Mucosa of descending colon (tissue), 3 donors: Measurements from ENCODE around the gene ENDOU. TPM values are rescaled to one million over a fixed set of nuclear protein-coding genes. Genes with fewer than 3 reads are reported as not detected.

Source experiments
- ATAC-seq: fragments of 200-7000 bp; cut with Tn5 transposase; one replicate; pipeline ENCODE4 v1.9.1; 2020; ENCODE audit warnings: mild to moderate bottlenecking, moderate library complexity
- DNase-seq, 3 donors: peaks; one replicate each; pipeline ENCODE4 v3.0.0-alpha.2; 2020
- H3K36me3 ChIP-seq: fragments of 200-600 bp; one replicate; pipeline ENCODE4 v1.8.0; 2021; ENCODE audit warnings: low read depth, mild to moderate bottlenecking
- H3K4me1 ChIP-seq: fragments of 200-600 bp; one replicate; pipeline ENCODE4 v1.8.0; 2021; ENCODE audit warnings: low read depth, mild to moderate bottlenecking
- H3K4me3 ChIP-seq: fragments of 200-600 bp; one replicate; pipeline ENCODE4 v1.8.0; 2021; ENCODE audit warnings: mild to moderate bottlenecking
- H3K9me3 ChIP-seq: fragments of 200-600 bp; one replicate; pipeline ENCODE4 v1.8.0; 2021; ENCODE audit warnings: mild to moderate bottlenecking
- intact Hi-C, 2 donors: fragments of 100-400 bp; cut with DNase I in 1 of 2; cut with micrococcal nuclease in 1 of 2; formaldehyde crosslinking; loops; one replicate each; pipeline versions ENCODE4 v1.11.0 to v1.11.1; 2022; cut with DNase I, micrococcal nuclease
- total RNA-seq, 3 donors: library from RNA; stranded (reverse); fragmentation: NEBNext Ultra II Directional in 2 of 3; extraction: Animal tissue kit (Norgen Biotek cat#: 25700) in 2 of 3; gene quantifications; one replicate each; pipeline versions ENCODE4 v1.2.1 to v1.2.4, GENCODE V29; 2021 to 2023
- TF ChIP-seq, protein P1 (sequence below): fragments of 200-600 bp; IDR thresholded peaks from one replicate; pipeline ENCODE4 v1.8.0; 2022; ENCODE audit warnings: antibody characterized with exemption, mild to moderate bottlenecking
- donor health status: DM: no; HTN: no; CAD: no; lungs with moderate emphysema.
- donor health status: DM: no; HTN: no; CAD: no.
- donor health status: DM: no; HTN: yes; CAD: no.

Gene ENDOU
- total RNA-seq, 3 donors from 2014 or later: 0.19 to 0.31 TPM; not detected in 1

DNA sequence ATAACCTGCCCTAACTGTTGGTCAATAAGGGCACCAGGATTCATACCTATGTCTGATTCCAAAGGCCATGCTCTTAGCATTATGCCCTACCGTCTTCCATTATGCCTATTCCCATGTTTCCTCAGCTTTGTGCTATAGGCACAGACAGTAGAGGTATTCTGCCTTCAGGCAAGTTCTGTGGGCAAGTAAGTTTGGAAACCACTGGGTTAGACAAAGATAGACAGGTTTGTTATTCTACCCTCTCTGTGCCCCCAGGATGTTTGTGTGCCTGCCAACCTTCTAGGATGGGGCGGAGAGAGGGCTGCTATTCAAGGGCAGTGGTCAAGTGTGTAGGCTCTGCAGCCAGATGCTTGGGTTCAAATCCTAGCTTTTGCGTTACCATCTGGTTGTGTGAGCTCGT is 28.8 kb upstream of the ENDOU start:
- Histone ChIP-seq H3K4me1 (peaks cover 44% of the 10 kb centered on the region), H3K36me3 (no peaks in the 10 kb centered on the region), H3K4me3 (no peak overlapping the region), H3K9me3 (no peaks in the 10 kb centered on the region)
- no peak for ATAC-seq
- intact Hi-C loops: no loop called here
- TF ChIP-seq, protein P1, sequence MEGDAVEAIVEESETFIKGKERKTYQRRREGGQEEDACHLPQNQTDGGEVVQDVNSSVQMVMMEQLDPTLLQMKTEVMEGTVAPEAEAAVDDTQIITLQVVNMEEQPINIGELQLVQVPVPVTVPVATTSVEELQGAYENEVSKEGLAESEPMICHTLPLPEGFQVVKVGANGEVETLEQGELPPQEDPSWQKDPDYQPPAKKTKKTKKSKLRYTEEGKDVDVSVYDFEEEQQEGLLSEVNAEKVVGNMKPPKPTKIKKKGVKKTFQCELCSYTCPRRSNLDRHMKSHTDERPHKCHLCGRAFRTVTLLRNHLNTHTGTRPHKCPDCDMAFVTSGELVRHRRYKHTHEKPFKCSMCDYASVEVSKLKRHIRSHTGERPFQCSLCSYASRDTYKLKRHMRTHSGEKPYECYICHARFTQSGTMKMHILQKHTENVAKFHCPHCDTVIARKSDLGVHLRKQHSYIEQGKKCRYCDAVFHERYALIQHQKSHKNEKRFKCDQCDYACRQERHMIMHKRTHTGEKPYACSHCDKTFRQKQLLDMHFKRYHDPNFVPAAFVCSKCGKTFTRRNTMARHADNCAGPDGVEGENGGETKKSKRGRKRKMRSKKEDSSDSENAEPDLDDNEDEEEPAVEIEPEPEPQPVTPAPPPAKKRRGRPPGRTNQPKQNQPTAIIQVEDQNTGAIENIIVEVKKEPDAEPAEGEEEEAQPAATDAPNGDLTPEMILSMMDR: no peak
- peak in 1 of 3 donors; percentile 27 for DNase-seq

DNA sequence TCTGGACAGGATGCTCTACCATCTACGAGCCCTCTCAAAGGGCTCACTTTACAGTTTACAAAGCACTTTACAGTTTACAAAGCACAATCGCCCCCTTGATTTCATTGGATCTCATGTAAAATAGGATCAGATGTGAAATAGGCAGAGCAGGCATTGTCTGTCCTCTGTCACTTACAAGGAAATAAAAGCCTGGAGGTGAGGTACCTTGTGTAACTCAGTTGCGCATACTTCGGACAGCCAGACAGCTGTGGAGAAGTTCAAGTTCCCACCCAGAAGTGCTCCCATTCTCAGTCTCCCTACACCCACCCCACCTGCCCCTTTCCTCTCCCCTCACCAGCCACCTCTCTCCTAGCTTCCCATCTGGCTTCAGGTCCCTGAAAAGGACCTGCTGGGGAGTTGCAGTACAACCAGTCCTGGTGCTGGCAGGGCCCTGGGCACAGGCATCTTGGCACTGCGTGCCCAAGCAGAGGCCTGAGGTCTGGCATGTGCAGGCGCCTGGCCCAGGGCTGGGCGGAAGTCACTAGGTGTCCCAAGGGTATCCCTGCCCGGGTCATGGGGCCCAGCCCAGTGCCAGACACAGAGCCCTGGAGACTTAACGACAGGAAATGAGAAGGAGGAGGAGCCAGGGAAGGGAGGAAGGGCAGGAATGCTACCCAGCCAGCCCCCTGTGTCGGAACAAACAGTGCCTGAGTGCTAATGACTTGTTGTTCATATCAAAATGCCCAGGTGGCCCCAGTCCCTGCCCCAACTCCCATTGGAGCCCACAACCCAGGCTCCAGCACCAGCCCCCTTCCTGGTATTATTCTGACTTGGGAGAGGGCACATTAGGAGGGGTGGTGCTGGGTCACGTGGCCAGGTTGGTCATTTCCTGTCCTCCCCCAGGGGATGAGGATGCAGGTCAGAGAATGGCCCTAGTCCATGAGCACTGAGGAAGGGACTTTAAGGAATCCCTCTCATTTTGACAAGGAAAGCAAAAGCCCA is 28.0 kb upstream of the ENDOU start:
- DNase-seq: peak; percentile 75 to 87 (median 82)
- intact Hi-C loops: no loop called here
- H3K36me3 ChIP-seq: no peaks in the 10 kb centered on the region

DNA sequence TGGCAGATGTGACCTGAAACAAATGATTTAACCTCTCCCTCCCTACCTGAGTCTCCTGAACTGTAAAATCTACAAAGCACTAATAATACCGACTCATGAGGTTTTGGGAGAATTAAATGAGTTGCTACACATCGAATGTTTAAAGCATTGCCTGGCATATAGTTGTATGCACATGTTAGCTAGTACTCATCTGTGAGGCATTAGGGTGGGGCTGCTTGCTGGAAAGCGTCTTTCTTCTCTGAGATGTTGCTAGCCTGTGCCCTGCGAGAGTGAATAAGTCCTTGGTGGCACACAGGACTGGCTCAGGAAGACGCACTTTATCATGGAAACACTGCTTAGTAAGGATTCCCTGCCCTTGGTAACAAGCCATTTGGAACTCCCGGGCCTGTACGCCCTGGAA is 27.3 kb upstream of the ENDOU start:
- intact Hi-C loops: no loop called here
- no peak for ATAC-seq
- Histone ChIP-seq H3K4me3 (no peak overlapping the region), H3K36me3 (no peaks in the 10 kb centered on the region), H3K4me1 (peaks cover 35% of the 10 kb centered on the region), H3K9me3 (no peaks in the 10 kb centered on the region)
- TF ChIP-seq, protein P1: no peak
- no peak for DNase-seq

More for the DNA sequence above, 28.0 kb upstream of the ENDOU start:
- peaks cover 40% of the 10 kb centered on the region for H3K4me1 ChIP-seq
- TF ChIP-seq, protein P1: no peak
- peak; percentile 77 for ATAC-seq
- H3K4me3 ChIP-seq: no peak overlapping the region
- no peaks in the 10 kb centered on the region for H3K9me3 ChIP-seq

DNA sequence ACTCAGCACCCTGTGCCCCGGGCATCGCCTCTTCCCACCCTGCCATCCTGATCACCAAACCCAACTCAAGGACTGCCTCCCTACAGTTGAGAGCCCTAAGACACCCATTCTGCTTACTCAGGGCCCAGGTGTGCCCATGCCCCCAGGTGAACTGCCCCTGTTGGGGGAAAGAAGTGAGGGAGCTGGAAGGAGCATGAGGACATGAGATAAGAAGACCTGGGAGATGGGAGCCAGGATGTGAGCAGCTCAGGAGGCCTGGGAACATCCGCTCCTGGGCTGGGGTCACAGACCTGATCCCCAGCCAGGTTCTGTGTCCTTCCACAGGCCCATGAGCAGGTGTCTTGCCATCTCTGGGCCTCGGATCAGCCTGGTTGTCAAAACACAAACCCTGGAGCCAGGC is 26.8 kb upstream of the ENDOU start:
- TF ChIP-seq, protein P1: no peak
- no peak for DNase-seq
- Histone ChIP-seq H3K9me3 (no peaks in the 10 kb centered on the region), H3K4me3 (no peak overlapping the region), H3K4me1 (peaks cover 35% of the 10 kb centered on the region), H3K36me3 (no peaks in the 10 kb centered on the region)
- ATAC-seq: no peak
- intact Hi-C loops: no loop called here

DNA sequence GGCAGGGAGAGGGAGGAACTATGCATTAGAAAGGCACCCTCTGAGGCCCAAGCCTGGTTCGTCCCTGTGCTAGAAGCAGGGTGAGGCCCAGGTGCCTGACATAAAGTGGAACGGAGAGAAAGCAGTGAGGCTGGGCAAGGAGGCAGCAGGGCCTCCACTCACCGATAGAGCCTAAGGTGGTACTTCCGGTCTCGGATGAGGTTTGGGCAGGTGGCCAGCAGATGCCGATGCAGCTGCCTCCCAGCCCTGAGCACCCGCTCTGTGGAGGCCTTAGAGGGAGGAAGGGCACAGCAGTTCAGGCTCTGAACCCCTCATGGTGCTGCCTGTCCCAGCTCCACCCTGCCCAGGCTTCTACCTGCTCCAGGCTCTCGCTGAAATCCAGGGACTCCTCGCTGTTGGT is 26.3 kb upstream of the ENDOU start:
- no peak for ATAC-seq
- peak in 2 of 3 donors; percentile 37 to 39 for DNase-seq
- Histone ChIP-seq H3K9me3 (no peaks in the 10 kb centered on the region), H3K4me1 (peaks cover 35% of the 10 kb centered on the region), H3K36me3 (no peaks in the 10 kb centered on the region), H3K4me3 (no peak overlapping the region)
- TF ChIP-seq, protein P1: no peak
- intact Hi-C loops: no loop called here
